Right lung (tissue), 5 donors: ENCODE measurements around the gene DLGAP5. TPM values are rescaled to one million over a fixed set of nuclear protein-coding genes. Genes with fewer than 3 reads are reported as not detected.

ENCODE experiments used
- DNase-seq, 2 donors: peaks; one replicate each; pipeline ENCODE4 v3.0.0-alpha.2; 2013
- polyA plus RNA-seq, 5 donors: library from polyadenylated mRNA; unstranded; fragments of 120-200 nt; gene quantifications; one replicate each; pipeline versions ENCODE4 v1.2.1 to v1.2.3, GENCODE V29; 2013; ENCODE audit warnings: inconsistent platforms in 1 of 5, low replicate concordance in 1 of 5; ENCODE audit not compliant: insufficient read length in 5 of 5, insufficient read depth in 1 of 5

Gene DLGAP5
- polyA plus RNA-seq, 5 donors, result 14.7 to 65.2 (median 29.7) TPM

DNA sequence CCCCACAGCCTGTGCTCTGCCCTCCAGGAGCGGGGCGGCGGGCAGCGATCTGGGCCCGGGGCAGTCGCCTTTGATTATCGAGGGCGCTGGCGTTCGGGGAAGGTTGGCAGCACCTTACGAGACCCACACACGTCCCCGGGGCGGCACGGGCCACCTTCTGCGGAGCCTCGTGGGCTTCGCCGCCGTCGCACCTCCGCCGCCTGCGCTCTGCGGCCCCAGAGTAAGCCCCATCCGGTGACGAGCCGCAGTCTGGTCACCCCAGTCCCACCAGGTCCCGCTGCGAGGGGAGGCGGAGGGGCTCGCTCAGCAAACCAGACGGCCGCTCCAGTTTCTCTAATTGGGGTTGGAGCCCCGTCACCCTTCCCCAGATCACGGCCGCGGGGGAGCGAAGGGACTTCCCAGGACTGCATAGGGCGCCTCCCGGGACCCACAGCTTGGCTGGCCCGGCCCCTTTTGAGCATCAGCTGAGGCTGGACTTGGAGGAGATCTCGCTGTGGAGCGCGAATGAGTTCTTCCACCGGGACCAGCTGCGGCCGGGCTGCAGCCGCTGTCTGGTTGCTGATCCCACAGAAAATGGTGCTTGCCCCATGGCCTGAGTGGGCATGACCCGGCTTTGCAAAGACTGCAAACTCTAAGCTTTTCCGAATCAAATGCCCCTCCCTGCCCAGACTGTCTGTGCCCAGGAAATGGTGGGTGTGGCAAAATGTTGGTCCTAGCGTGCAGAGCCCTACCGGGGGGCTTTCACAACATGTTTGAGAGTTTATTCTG lies 61.8 kb downstream of the DLGAP5 start:
- DNase-seq, result peak in 1 of 2 donors; percentile 58

GRCh38 chr14:55129086-55129427 lies 62.3 kb downstream of the DLGAP5 start, which contains the start of gene LGALS3:
Gene LGALS3 (plus strand): TSS chr14:55129252. CDS start chr14:55137374, 8,122 bp downstream.
- DNase-seq, result peak in 1 of 2 donors; percentile 33

DNA sequence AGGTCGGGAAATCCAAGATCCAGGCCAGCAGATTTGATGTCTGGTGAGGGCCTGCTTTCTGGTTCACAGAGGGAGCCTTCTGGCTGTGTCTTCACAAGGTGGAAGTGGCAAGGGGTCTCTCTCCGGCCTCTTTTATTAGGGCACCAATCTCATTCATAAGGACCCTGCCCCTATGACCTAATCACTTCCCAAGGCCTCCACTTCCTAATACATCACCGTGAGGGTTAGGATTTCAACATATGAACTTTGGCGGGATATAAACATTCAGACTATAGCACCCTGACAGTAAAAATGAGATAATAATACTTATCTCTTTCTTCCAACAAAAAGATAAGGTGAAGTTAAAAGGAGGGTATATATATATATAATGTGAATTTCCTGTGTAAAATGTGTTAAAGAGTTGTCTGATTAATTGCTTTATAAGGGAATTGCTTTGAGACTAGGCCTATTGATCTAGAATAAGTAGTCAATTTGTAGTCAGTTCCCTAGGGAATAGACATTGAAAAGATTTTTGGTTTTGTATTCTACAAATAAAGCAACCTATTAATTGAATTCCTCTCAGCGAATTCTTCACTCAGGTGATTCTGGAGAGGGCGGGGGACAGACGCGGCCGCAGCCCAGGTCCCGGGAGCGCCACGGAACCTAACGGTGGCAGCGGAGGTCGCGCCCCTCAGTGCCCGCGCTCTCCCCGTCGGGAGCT lies 62.8 kb downstream of the DLGAP5 start:
- no peak for DNase-seq

DNA sequence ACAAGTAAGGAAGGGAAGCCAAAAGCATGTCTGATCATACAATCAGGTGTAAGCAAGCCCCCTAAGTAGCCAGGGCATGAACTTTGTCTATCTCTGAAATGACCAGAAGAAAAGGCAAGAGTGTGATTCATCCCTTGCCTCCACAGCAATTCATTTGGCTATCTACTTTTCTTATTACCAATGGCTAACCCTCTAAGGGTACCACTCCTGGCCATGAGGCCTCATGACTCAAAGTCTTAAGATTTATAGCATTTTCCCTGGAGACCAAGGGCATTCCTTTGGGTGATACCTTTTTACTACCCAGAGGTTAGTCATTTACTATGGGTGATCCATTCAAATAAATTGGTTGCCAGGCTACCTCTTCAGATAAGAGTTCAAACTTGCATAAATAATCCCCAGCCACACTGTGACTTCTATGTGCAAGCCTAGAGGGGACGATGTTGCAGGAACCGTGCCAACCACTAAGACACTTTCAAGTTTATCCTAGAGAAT lies 63.9 kb downstream of the DLGAP5 start:
- no peak for DNase-seq

- no peak for DNase-seq
These were observed 64.4 kb downstream of the DLGAP5 start for GRCh38 chr14:55126932-55127459.

DNA sequence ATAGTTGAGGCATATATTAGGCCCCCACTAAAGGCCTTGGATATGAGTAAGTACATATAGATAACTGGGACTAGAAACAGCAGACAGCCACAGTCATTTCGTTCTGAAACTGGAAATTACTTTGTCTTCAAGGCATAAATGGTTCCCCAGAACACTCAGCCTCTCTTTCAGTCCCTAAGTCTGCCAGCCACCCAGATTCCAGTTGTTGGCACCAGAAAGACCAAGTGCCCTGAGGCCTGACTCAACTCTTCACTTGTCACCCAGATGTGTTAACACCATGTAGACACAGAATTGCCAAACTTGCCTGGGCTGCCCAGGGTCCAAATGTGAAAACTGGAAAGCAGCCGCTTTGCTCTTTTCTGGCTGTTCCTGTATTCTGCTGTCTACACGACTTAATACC lies 65.4 kb downstream of the DLGAP5 start:
- no peak for DNase-seq

DNA sequence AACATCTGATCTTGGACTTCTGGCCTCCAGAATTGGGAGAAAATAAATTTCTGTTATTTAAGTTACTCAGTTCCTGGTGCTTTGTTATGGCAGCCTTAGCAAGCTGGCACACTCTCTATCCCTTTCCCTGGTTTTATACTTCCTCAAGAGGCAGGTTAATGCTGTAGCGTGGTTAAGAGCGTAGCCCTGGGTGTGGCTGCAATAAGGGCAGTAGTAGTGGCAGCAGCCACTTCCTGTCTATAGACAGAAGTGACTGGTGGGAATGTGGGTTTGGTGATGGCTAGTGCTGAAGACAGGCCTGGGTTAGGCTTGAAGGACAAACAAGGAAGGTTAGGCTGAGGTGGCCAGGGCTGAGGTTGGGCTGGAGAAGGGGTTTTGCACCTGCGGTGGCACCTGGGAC lies 66.0 kb downstream of the DLGAP5 start:
- no peak for DNase-seq

DNA sequence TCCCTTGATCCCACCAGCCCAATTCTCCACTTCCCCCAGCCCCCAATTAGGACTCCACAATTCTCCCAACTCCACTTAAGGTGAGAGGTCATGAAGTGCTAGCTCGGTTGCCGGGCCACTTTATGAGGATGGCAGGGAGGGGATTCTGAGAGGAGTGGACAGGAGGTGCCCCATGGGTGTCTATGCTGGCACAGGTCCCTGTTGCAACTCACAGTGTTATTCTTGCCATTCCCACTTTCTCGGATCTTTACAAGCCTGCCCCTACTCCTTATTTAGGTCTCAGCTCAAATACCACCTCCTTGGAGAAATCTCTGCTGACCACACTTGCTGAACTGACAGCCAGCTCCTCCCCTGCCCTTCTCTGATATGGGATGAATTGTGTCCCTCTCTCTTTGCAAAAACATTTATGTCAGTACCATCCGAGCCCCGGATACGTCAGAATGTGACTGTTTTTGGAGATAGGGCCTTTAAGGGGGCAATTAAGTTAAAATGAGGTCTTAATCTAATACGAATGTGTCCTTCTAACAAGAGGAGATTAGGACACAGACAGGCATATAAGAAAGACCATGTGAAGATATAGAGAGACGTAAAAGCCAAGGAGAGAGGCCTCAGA lies 66.5 kb downstream of the DLGAP5 start:
- DNase-seq, result no peak

DNA sequence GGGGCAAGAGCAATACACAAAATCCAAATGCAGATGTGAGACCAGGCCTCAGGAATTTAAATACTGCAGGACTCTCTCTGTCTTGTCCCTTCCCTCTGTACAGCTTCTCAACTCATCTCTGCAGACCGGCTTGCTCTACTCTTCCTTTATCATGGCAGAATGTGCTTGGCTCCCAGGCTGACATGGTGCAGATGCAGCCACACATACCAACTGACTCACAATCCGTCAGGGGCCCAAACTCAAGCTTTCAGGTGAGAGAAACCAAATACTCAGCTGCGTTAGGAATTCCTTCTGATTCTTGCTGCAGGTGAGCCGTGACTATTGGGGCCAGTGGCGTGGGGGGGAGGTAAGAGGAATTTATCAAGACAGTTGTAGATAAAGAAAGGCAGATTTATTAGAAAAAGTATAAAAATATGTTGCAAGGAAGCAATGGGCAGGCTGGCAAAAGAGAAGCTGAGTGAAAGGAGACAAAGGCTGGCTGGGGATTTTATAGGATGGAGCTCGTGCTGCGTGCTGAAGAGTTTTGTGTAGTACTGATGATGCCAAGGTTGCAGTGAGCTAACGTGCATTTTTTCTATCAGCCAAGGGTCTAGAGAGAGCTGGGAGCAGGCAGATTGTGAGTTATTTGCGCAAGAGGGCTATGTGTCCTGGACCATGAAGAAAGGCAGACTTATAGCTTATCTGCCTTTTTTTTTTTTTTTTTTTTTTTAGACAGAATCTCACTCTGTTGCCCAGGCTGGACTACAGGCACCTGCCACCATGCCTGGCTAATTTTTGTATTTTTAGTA lies 67.3 kb downstream of the DLGAP5 start:
- no peak for DNase-seq

GRCh38 chr14:55123101-55123500 lies 68.3 kb downstream of the DLGAP5 start:
- no peak for DNase-seq

- DNase-seq, result no peak
These were observed 68.9 kb downstream of the DLGAP5 start for GRCh38 chr14:55122440-55122986.

- no peak for DNase-seq
These were observed 69.6 kb downstream of the DLGAP5 start for GRCh38 chr14:55121628-55122439.

DNA sequence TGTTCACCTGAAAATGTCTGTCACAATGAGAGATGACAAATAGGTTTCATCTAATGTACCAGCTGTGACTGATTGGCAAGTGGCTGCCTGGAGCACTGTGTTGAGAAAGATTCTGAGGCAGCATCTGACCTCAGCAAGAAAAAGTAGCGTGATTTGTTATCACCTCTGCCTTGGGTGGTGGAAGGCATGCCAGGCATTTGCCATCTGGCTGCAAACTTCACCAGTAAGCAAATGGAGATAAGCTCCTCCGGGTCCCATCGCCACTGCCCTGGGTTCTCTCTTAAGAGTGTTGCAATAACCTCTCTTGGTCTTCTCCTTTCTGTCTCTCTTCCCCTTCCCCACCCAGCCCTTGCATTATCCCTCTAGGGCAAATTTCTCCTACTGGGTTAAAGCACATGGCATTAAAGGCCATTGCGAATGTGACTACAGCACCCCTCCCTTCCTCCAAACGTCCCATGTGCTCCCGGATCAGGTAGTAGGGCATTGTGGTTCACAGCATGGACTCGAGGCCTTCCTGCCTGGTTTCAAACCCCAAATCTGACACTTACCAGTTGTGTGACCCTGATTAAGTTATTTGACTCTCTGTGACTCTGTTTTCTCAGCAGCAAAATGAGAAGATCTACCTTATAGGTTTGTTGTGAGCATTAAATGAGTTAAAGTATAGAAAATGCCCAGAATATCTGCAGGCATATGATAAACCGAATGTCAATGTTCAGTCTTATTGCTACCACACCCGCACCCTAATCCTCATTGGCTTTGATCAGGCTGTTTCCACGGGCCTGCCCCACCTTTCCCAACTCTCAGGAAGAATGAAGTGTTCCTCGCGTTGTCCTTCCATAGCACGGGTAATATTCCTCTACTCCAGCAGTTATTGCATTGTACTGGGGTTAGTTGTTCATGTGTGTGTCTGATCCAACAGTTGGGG lies 70.6 kb downstream of the DLGAP5 start:
- no peak for DNase-seq

GRCh38 chr14:55118761-55119160 lies 72.6 kb downstream of the DLGAP5 start:
- no peak for DNase-seq

DNA sequence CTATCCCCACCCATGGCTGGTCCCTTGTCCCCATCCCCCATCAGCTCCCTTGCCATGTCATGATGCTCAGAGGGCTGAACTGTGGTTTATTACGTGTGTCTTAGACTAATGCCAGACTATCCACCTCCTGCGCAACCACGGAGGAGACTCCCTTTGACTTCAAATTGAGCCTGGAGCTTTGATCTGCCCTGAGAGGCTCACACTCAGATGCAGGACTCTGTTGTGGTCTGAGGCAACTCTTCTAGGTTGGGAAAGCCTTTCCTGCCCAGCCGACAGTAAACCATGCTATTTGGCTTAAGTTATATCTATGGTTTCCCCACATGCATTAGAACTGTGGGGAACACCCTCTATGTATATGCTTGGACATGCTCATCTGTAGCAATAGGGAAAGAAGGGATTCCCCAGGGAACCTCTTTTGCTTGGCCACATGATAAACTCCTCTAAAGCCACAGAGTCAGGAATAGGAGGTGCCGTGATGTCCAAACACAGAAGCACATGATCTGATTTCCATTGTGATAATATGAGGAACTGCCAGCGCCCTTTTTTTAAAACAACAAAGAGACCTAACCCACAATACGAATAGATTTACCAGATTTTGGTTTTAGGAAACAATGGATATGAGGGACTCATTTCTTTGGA lies 73.5 kb downstream of the DLGAP5 start:
- DNase-seq, result no peak

DNA sequence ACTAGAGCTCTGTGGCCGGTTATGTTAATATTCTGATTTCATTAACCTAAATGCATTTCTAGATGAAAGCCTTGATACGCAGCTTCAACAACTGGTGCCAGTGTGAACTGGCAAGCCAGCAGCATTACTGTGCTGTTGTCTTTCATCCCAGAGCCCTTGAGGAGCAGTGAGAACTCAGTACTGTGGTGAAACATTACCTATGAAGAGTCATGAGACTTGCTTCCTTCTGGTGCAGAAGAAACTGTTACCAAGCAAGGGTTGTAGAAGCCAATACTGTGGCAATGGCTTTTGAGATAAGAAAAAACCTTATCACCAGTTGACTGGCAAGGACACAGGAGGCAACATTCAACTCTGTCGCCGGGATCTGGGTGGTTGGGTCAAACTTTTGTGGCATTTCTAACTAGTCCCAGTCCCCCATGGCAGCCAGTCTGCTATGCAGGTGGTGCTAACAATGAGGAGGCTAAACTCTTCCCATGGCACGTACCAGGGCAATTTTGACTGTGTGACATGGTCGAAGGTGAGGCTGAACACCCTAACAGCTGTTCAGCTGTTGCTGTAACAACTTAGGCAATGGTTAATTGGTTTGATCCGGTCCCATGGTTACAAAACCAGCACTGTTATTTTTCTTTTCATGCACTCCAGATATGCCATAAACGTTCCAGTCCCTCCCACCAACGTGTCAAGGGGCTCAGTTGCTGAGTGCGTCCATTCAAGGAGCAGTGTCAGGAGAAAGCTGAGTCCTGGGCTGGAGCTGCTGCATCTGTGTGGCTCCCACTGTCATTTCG lies 74.9 kb downstream of the DLGAP5 start:
- no peak for DNase-seq

DNA sequence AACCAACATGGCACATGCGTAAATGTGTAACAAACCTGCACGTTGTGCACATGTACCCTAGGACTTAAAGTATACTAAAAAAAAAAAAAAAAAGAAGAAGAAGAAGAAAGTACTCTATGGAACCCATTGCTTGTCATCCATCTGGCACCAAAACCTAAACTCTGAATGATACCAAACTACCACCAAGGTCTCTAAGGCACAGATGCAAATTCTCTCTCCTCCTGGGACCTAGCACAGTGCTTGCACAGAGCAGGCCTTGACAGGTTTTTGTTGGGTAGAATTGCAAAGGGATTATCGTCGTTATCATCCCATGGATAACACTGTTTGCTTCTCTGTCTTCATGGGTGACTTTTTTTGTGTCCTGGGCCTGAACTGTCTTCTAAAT lies 75.5 kb downstream of the DLGAP5 start:
- DNase-seq, result no peak

DNA sequence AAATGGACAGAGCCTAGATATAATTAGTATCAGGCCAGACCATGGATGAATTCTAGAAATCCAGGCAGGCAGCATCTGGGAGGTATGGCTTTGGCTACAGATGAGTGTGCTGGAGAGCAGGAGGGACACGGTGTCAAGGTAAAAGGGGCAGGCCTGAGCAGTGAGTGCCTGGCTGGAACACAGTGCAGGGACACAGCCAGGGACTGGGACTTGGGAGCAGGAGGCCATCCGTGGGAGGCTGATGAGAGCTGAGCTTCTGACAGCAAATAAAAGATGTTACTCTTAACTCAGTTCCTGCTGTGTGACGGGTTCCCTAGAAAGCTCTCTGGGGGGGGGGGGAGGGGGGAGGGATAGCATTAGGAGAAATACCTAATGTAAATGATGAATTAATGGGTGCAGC lies 75.9 kb downstream of the DLGAP5 start:
- DNase-seq, result no peak
